Muscle of back (tissue), 10 donors: ENCODE data around the gene LINGO4. TPM values are rescaled to one million over a fixed set of nuclear protein-coding genes. Genes with fewer than 3 reads are reported as not detected.

Experiments
- polyA plus RNA-seq, 10 donors: library from polyadenylated mRNA; unstranded; fragments of 120-200 nt; gene quantifications; one replicate each; pipeline ENCODE4 v1.2.1, GENCODE V29; 2013; ENCODE audit not compliant: insufficient read length in 10 of 10

The LINGO4 gene
- polyA plus RNA-seq, 10 donors: 0.07 to 0.59 (median 0.26) TPM

Other genes with a start within 250 kb of the LINGO4 start
- gene SNX27, start 193.4 kb downstream of the LINGO4 start, polyA plus RNA-seq: 10 to 100 TPM; 15.8 to 26.2 (median 20.2) TPM
- gene CELF3, start 88.6 kb downstream of the LINGO4 start, polyA plus RNA-seq: under 1 TPM; 0.09 to 0.98 (median 0.54) TPM
- gene RIIAD1, start 83.9 kb downstream of the LINGO4 start, polyA plus RNA-seq: 1 to 10 TPM in 2 of 10 donors, under 1 TPM in 5, not detected in 3; 0.59 to 1.8 (median 0.78) TPM
- gene MRPL9, start 41.9 kb downstream of the LINGO4 start, polyA plus RNA-seq: 10 to 100 TPM; 69.8 to 86.5 (median 74.7) TPM
- 1 to 10 TPM; 3.5 to 5.3 (median 4.5) TPM for gene TDRKH, start 14.9 kb downstream of the LINGO4 start, polyA plus RNA-seq
- gene RORC, start 26.4 kb upstream of the LINGO4 start, polyA plus RNA-seq: 10 to 100 TPM in 2 of 10 donors, 1 to 10 TPM in 8; 1.1 to 12.3 (median 7.4) TPM
- under 1 TPM in 8 of 10 donors, not detected in 2; 0.11 to 0.35 (median 0.16) TPM for gene C2CD4D, start 34.4 kb upstream of the LINGO4 start, polyA plus RNA-seq
- 1 to 10 TPM in 3 of 10 donors, under 1 TPM in 7; 0.21 to 4.2 (median 0.59) TPM for gene THEM5, start 48.3 kb upstream of the LINGO4 start, polyA plus RNA-seq
- gene THEM4, start 104.1 kb upstream of the LINGO4 start, polyA plus RNA-seq: 10 to 100 TPM in 8 of 10 donors, 1 to 10 TPM in 2; 8.8 to 23.8 (median 14.7) TPM
- 100 to 1,000 TPM; 195 to 408 (median 272) TPM for gene S100A10, start 188.4 kb upstream of the LINGO4 start, polyA plus RNA-seq
- gene S100A11, start 231.6 kb upstream of the LINGO4 start, polyA plus RNA-seq: 100 to 1,000 TPM; 144 to 317 (median 205) TPM